Neural cell (in vitro differentiated cells): ENCODE data around the gene RAD54L2.

ENCODE experiments used
- EZH2 ChIP-seq: fragments of 200-600, 300-800 bp; shearing (Covaris generic), sonication (generic); IDR thresholded peaks from 2 replicates; pipeline ENCODE4 v1.6.1; 2014; ENCODE audit warnings: antibody characterized with exemption, low read length, borderline replicate concordance, mild to moderate bottlenecking; ENCODE audit not compliant: insufficient read depth, poor library complexity, severe bottlenecking
- MXI1 ChIP-seq: fragments of 450-650 bp; conservative IDR thresholded peaks from 2 replicates; pipeline ENCODE4 v1.6.1; 2014; ENCODE audit warnings: antibody characterized with exemption, mild to moderate bottlenecking; ENCODE audit not compliant: poor library complexity, severe bottlenecking
- POLR2AphosphoS5 ChIP-seq: IDR thresholded peaks from 2 replicates; pipeline ENCODE4 v1.6.1; 2012
- RAD21 ChIP-seq: fragments of 450-650 bp; conservative IDR thresholded peaks from 2 replicates; pipeline ENCODE4 v1.6.1; 2014; ENCODE audit warnings: antibody characterized with exemption, mild to moderate bottlenecking, moderate library complexity
- SMC3 ChIP-seq: fragments of 450-650 bp; conservative IDR thresholded peaks from 2 replicates; pipeline ENCODE4 v1.6.1; 2014; ENCODE audit warnings: antibody characterized with exemption, mild to moderate bottlenecking, moderate library complexity; ENCODE audit not compliant: poor library complexity
- TAF1 ChIP-seq: IDR thresholded peaks from 2 replicates; pipeline ENCODE4 v1.6.1; 2012; ENCODE audit warnings: low read depth
- TF ChIP-seq, protein P1 (sequence below): fragments of 450-650 bp; IDR thresholded peaks from 2 replicates; pipeline ENCODE4 v1.5.1; 2014; ENCODE audit warnings: antibody characterized with exemption, mild to moderate bottlenecking, moderate library complexity; ENCODE audit not compliant: poor library complexity, severe bottlenecking
- TF ChIP-seq, protein P2 (sequence below): IDR thresholded peaks from 2 replicates; pipeline ENCODE4 v1.6.1; 2012; ENCODE audit warnings: borderline replicate concordance

DNA sequence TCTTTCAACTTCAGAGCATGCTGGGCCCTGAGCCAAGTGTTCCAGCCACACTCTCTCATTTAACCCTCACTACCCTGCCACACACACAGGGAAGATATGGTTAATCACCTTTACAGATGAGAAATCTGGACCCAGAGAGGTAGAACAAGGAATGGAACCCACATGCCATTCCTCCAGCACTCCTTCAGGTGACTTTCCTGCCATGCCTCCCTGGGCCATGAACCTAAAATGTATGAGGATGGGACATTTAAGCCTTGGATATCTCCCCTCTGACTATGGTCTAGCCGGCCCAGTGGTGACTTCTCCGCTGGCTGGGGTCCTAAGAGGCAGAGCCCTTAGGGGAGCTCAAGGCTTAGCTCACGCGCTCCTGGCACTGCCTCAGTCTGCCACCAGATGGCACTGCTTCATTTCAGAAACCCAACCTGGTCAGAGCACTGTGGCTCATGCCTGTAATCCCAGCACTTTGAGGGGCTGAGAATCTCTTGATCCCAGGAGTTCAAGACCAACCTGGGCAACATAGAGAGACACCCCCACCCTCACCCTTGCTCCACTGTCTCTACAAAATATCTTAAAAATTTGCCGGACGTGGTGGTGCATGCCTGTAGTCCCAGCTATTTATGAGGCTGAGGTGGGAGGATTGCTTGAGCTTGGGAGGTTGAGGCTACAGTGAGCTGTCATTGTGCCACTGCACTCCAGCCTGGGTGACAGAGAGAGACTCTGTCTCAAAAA, 36.5 kb upstream of the RAD54L2 start:
- TF ChIP-seq, protein P1, sequence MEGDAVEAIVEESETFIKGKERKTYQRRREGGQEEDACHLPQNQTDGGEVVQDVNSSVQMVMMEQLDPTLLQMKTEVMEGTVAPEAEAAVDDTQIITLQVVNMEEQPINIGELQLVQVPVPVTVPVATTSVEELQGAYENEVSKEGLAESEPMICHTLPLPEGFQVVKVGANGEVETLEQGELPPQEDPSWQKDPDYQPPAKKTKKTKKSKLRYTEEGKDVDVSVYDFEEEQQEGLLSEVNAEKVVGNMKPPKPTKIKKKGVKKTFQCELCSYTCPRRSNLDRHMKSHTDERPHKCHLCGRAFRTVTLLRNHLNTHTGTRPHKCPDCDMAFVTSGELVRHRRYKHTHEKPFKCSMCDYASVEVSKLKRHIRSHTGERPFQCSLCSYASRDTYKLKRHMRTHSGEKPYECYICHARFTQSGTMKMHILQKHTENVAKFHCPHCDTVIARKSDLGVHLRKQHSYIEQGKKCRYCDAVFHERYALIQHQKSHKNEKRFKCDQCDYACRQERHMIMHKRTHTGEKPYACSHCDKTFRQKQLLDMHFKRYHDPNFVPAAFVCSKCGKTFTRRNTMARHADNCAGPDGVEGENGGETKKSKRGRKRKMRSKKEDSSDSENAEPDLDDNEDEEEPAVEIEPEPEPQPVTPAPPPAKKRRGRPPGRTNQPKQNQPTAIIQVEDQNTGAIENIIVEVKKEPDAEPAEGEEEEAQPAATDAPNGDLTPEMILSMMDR: peak; percentile 91
- no peak for TF ChIP-seq POLR2AphosphoS5
- peak; percentile 90 for TF ChIP-seq RAD21
- TF ChIP-seq, protein P2, sequence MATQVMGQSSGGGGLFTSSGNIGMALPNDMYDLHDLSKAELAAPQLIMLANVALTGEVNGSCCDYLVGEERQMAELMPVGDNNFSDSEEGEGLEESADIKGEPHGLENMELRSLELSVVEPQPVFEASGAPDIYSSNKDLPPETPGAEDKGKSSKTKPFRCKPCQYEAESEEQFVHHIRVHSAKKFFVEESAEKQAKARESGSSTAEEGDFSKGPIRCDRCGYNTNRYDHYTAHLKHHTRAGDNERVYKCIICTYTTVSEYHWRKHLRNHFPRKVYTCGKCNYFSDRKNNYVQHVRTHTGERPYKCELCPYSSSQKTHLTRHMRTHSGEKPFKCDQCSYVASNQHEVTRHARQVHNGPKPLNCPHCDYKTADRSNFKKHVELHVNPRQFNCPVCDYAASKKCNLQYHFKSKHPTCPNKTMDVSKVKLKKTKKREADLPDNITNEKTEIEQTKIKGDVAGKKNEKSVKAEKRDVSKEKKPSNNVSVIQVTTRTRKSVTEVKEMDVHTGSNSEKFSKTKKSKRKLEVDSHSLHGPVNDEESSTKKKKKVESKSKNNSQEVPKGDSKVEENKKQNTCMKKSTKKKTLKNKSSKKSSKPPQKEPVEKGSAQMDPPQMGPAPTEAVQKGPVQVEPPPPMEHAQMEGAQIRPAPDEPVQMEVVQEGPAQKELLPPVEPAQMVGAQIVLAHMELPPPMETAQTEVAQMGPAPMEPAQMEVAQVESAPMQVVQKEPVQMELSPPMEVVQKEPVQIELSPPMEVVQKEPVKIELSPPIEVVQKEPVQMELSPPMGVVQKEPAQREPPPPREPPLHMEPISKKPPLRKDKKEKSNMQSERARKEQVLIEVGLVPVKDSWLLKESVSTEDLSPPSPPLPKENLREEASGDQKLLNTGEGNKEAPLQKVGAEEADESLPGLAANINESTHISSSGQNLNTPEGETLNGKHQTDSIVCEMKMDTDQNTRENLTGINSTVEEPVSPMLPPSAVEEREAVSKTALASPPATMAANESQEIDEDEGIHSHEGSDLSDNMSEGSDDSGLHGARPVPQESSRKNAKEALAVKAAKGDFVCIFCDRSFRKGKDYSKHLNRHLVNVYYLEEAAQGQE: no peak
- TF ChIP-seq MXI1: peak; percentile 30
- no peak for TF ChIP-seq EZH2
- peak; percentile 93 for TF ChIP-seq SMC3
- no peak for TF ChIP-seq TAF1
